Heart right ventricle (tissue), 16 donors: ENCODE data around the gene FAM163B. TPM values are rescaled to one million over a fixed set of nuclear protein-coding genes. Genes with fewer than 3 reads are reported as not detected.

Experiments
- ATAC-seq, 8 donors: fragments of 200-7000 bp; cut with Tn5 transposase; one replicate each; pipeline ENCODE4 v1.9.1; 2020; ENCODE audit warnings: mild to moderate bottlenecking in 8 of 8, moderate library complexity in 8 of 8, moderate number of reproducible peaks in 1 of 8
- DNase-seq, 2 donors: peaks; one replicate each; pipeline ENCODE4 v3.0.0-alpha.2; 2020
- H3K27ac ChIP-seq, 10 donors: fragments of 200-600 bp; sonication (generic) in 2 of 10; one replicate each; pipeline versions ENCODE4 v1.5.0 to v1.8.0; 2020 to 2022; ENCODE audit warnings: mild to moderate bottlenecking in 3 of 10
- H3K27me3 ChIP-seq, 7 donors: fragments of 200-600 bp; one replicate each; pipeline ENCODE4 v1.8.0; 2021 to 2022; ENCODE audit warnings: mild to moderate bottlenecking in 2 of 7
- H3K36me3 ChIP-seq, 9 donors: fragments of 200-600 bp; sonication (generic) in 1 of 9; one replicate each; pipeline versions ENCODE4 v1.5.0 to v1.8.0; 2020 to 2022; ENCODE audit warnings: mild to moderate bottlenecking in 2 of 9
- H3K4me1 ChIP-seq, 9 donors: fragments of 200-600 bp; sonication (generic) in 1 of 9; one replicate each; pipeline versions ENCODE4 v1.5.0 to v1.8.0; 2020 to 2022; ENCODE audit warnings: mild to moderate bottlenecking in 4 of 9
- H3K4me3 ChIP-seq, 10 donors: fragments of 200-600 bp; sonication (generic) in 2 of 10; one replicate each; pipeline versions ENCODE4 v1.5.0 to v1.8.0; 2020 to 2022; ENCODE audit warnings: mild to moderate bottlenecking in 7 of 10, moderate library complexity in 2 of 10
- H3K9me3 ChIP-seq, 11 donors: fragments of 200-600 bp in 10 of 11; sonication (generic) in 2 of 11; one replicate each; pipeline versions ENCODE4 v1.5.0 to v1.8.0; 2013 to 2022; ENCODE audit warnings: mild to moderate bottlenecking in 2 of 11, control low read depth in 1 of 11, moderate library complexity in 1 of 11
- WGBS, 2 donors: extraction: QIAGEN DNeasy Blood & Tissue Kit; methylation state at CpG; one replicate each; pipeline ENCODE4 v1.1.7; 2013; ENCODE audit warnings: inconsistent platforms in 1 of 2; 5-methylcytosine and 5-hydroxymethylcytosine counted together
- intact Hi-C, 10 donors: fragments of 100-400 bp; cut with DNase I; formaldehyde crosslinking; loops; one replicate each; pipeline versions ENCODE4 v1.11.1 to v1.14.2; 2022
- polyA plus RNA-seq, 2 donors: library from polyadenylated mRNA; stranded (reverse); fragments of 200-250 nt; gene quantifications; one replicate each; pipeline ENCODE4 v1.2.3, GENCODE V29; 2013
- total RNA-seq, 10 donors: library from RNA; stranded (reverse); fragmentation: NEBNext Ultra II Directional in 3 of 10; extraction: Animal tissue kit (Norgen Biotek cat#: 25700) in 3 of 10; gene quantifications; one replicate each; pipeline versions ENCODE4 v1.2.1 to v1.2.4, GENCODE V29; 2021 to 2023
- TF ChIP-seq, protein P1 (sequence below), 9 donors: fragments of 200-600 bp; sonication (generic) in 2 of 9; IDR thresholded peaks; one replicate each; pipeline versions ENCODE4 v1.5.0 to v1.8.0; 2021 to 2022; ENCODE audit warnings: antibody characterized with exemption in 9 of 9, mild to moderate bottlenecking in 5 of 9, moderate library complexity in 1 of 9
- donor health status: Arrhythmogenic right ventricular cardiomyopathy.
- donor health status: ischemic (EF 13 %, LVEDD 7.1; RV severe dilation, severe dysfunction).
- donor health status: healthy with polysubstance abuse.
- donor health status: DM: no; HTN: yes; CAD: no.
- donor health status: DM: no; HTN: no; CAD: no.
- donor health status: ischemic (EF 25% LVEDD 6.9; RV normal size, moderate dysfunction).
- donor health status: ischemic (EF 25% LVEDD 5.7; RV mildly dilated, moderate dysfunction).
- donor health status: healthy.
- donor health status: DM: yes; HTN: yes; CAD: no.
- donor health status: Ischemic cardiomyopathy.
- donor health status: ischemic (EF 35%, LVEDD 5.7; RV mildly dilated, moderate dysfunction).
- donor health status: nonischemic (EF 11% LVEDD 7.7; RV severe dilation, severe dysfunction).
- donor health status: DM: yes; HTN: yes; CAD: no.
- donor health status: PGD.
- donor health status: ischemic (EF 29% LVEDD 5.4; RV normal size, mild dysfunction).
- donor health status: nonischemic (EF 23%, LVEDD 6.1; RV moderate dilation, normal function).

FAM163B gene
- total and polyA plus RNA-seq, 12 donors, result 0.19 TPM; not detected in 11

DNA sequence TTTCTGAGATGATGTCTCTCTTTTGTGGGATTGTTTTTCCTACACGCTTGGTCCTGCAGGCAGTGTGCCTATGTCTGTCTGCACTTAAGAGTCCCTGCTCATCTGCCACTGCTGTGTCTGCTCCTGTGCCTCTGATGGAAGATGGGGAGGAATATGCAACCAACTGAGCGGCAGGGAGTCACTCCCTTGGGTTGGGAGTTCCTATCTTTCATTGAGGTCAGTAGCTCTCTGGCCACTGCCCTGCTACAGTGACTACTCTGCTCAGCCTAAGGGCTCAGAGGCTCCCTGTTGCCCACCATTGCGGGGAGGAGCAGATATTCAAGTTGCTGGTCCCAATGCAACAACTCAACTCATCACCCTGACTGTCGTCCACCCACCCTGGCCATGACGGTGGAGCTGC, 13.4 kb upstream of the FAM163B start:
- Histone ChIP-seq H3K4me3 (no peak overlapping the region), H3K9me3 (peaks cover 0 to 23% (median 5%) of the 10 kb centered on the region in 11 donors), H3K27ac (no peak overlapping the region), H3K27me3 (peaks cover 0 to 57% (median 41%) of the 10 kb centered on the region in 7 donors), H3K36me3 (no peaks in the 10 kb centered on the region), H3K4me1 (no peaks in the 10 kb centered on the region)
- intact Hi-C loops, result no loop called here
- DNase-seq (no peak), ATAC-seq (no peak)
- TF ChIP-seq, protein P1, sequence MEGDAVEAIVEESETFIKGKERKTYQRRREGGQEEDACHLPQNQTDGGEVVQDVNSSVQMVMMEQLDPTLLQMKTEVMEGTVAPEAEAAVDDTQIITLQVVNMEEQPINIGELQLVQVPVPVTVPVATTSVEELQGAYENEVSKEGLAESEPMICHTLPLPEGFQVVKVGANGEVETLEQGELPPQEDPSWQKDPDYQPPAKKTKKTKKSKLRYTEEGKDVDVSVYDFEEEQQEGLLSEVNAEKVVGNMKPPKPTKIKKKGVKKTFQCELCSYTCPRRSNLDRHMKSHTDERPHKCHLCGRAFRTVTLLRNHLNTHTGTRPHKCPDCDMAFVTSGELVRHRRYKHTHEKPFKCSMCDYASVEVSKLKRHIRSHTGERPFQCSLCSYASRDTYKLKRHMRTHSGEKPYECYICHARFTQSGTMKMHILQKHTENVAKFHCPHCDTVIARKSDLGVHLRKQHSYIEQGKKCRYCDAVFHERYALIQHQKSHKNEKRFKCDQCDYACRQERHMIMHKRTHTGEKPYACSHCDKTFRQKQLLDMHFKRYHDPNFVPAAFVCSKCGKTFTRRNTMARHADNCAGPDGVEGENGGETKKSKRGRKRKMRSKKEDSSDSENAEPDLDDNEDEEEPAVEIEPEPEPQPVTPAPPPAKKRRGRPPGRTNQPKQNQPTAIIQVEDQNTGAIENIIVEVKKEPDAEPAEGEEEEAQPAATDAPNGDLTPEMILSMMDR (IDR thresholded peaks at IDR 0.05), result no peak
- 48 to 68% methylated on average over 5 of the region's 5 CpGs for WGBS, 2 donors

DNA sequence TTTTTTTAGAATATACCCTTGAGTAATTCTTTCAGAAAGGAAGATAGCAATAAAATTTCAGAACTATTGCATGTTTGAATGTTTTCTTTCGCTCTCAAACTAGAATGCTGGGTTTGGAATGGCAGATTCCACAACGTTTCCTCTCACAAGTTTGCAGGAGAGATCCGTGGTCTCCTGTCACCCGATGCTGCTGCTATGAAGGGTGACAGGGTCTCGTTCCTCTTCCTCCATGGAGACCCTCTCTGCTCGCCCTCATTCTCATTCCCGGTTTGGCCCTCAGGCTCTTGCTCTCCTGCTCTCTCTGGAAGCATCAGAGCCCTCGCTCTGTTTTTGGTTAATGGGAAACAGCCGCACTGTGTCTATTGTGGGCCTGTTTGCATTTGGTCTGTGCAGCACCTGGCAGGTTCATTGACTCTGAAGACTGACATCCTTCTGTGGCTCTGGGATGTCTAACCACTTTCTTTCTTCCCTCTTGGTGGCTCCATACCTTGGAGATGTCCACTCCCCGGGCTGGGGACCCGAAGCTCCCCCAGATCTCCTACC, 12.6 kb upstream of the FAM163B start:
- H3K27me3 ChIP-seq, result peaks cover 0 to 65% (median 48%) of the 10 kb centered on the region in 7 donors
- no peak overlapping the region for H3K27ac ChIP-seq
- H3K9me3 ChIP-seq, result peaks cover 0 to 20% (median 5%) of the 10 kb centered on the region in 11 donors
- H3K36me3 ChIP-seq, result no peaks in the 10 kb centered on the region
- ATAC-seq (no peak), DNase-seq (no peak)
- H3K4me3 ChIP-seq, result no peak overlapping the region
- 75 to 77% methylated on average over 11 of the region's 11 CpGs for WGBS, 2 donors
- H3K4me1 ChIP-seq, result no peaks in the 10 kb centered on the region
- TF ChIP-seq, protein P1 (IDR thresholded peaks at IDR 0.05), result no peak
- intact Hi-C loops, result no loop called here

DNA sequence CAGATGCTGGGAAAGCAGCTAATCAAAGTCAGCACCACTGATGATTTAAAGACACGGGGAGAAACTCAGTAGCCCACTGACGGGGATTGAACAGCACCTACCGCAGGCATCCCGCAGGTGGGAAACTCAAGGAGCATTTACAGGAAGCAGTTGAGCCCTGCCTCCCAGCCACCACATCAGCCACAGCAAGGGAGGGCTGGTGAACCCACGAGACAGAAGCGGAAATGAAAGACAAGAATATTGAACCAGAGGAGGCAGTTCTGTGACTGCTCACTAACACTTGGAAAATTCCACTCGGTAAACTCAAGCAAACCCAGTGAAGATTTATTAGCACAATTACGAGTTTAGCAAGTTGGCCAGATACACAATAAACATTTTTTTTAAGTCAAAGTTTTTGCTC, 10.6 kb upstream of the FAM163B start:
- ATAC-seq (no peak), DNase-seq (no peak)
- intact Hi-C loops, result loop anchor here in 1 of 10 donors (10.0 kb wide), 1 partner anchor 105 kb away; no protein-coding TSS in a partner anchor
- TF ChIP-seq, protein P1 (IDR thresholded peaks at IDR 0.05), result no peak
- H3K27me3 ChIP-seq, result peaks cover 0 to 85% (median 68%) of the 10 kb centered on the region in 7 donors
- no peak overlapping the region for H3K27ac ChIP-seq
- H3K36me3 ChIP-seq, result no peaks in the 10 kb centered on the region
- peaks cover 0 to under 1% (median 0%) of the 10 kb centered on the region in 11 donors for H3K9me3 ChIP-seq
- H3K4me3 ChIP-seq, result no peak overlapping the region
- 32 to 37% methylated on average over 8 of the region's 8 CpGs for WGBS, 2 donors
- no peaks in the 10 kb centered on the region for H3K4me1 ChIP-seq

DNA sequence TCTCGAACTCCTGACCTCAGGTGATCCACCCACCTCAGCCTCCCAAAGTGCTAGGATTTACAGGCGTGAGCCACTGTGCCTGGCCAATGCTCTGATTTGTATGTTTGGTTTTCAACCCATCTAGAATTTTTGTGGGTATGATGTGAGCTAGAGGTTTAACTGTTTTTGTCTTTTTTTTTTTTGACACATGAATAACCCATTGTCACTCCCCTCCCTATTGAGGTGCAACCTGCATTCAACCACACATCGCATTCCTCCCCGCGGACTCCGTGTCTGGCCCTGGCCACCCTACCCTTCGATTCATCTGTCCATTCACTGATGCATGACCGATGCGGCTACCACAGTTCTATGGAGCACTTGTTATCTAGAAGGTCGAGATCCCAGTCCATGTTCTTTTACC, 9.5 kb upstream of the FAM163B start:
- no peaks in the 10 kb centered on the region for H3K9me3 ChIP-seq
- intact Hi-C loops, result loop anchor here in 1 of 10 donors (10.0 kb wide), 1 partner anchor 106 kb away; no protein-coding TSS in a partner anchor
- DNase-seq (no peak), ATAC-seq (no peak)
- H3K36me3 ChIP-seq, result no peaks in the 10 kb centered on the region
- TF ChIP-seq, protein P1 (IDR thresholded peaks at IDR 0.05), result no peak
- H3K27me3 ChIP-seq, result peaks cover 0 to 92% (median 76%) of the 10 kb centered on the region in 7 donors
- WGBS, 2 donors, result 86 to 88% methylated on average over 10 of the region's 10 CpGs
- H3K27ac ChIP-seq, result no peak overlapping the region
- H3K4me3 ChIP-seq, result no peak overlapping the region
- no peaks in the 10 kb centered on the region for H3K4me1 ChIP-seq
